ENCODE results near the gene NECTIN1.

Gene NECTIN1

DNA sequence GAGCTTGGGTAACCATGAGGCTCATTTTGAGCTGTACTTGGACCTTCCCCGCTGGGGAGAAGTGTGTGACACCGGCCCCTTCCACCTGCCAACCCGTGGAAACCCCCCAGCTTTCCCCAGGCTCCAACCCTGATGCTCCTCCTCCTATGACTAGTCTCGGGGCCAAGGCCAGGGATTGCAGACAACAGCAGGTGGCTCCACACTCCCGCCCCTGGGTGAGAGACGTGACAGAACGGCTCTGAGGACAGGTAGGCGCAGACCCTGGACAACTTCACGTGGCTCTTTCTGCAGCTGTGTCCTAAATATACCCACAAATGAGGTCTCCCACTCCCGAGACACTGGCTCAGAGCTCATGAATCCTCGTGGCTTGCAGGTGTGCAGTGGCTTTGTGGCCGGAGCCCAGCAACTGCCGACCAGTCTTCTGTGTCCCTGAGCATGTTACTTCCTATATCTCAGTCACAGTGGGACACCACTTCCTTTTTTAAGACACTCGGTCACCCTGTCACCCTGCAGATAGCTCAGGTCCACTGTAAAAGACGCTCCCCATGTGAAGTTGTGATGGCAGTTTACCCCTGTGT lies 55.2 kb downstream of the NECTIN1 start:
- Histone ChIP-seq H3K36me3 (ENCODE audit: control insufficient read depth, insufficient read depth, low read length) (no peaks in the 10 kb centered on the region), H3K27ac (ENCODE audit: insufficient read depth, low read length, poor library complexity, severe bottlenecking) (no peak overlapping the region), H3K9me3 (ENCODE audit: control insufficient read depth, low read length) (no peaks in the 10 kb centered on the region), H3K27me3 (replicated peaks; ENCODE audit: control insufficient read depth, insufficient read depth, low read length, poor library complexity, severe bottlenecking) (no peaks in the 10 kb centered on the region), H3K4me3 (ENCODE audit: insufficient read depth, low read depth, low read length, poor library complexity, severe bottlenecking) (no peak overlapping the region), H3K4me1 (ENCODE audit: control insufficient read depth, insufficient read depth, low read length, poor library complexity, severe bottlenecking) (no peaks in the 10 kb centered on the region)
- no peak for DNase-seq

DNA sequence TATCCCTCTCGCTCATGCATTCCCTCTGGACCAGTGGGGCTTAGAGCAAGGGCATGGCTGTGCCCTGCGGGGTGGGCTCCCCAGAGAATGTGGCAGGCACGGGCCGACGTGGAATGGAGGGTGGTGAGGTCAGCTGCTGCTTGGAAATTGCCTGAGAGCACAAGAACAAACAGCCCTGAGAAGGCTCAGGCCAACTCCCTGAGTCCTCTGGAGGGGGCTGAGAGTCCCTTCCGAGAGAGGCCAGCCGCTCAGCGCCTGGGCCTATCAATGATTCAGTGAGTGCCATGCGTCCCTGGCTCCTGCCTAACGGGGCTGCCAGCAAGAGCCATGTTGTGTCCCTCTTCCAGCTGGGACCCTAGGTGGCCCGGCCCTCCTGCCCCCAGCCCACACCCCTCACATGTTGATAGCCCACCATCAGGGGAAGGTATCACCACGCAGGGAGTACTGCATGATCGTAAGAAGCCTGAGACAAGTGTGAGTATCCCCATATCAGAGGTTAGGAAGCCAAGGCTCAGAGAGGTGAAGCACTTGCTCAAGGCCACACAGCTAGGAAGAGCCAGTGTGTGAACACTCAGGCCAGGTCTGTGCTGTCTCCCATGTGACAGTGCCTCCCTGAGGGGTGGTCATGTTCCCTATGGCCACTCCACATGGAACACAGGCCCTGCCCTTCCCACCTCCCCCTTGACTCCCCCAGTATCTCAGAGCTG lies 55.8 kb downstream of the NECTIN1 start:
- H3K4me3 ChIP-seq (ENCODE audit: insufficient read depth, low read depth, low read length, poor library complexity, severe bottlenecking), result no peak overlapping the region
- H3K27ac ChIP-seq (ENCODE audit: insufficient read depth, low read length, poor library complexity, severe bottlenecking), result no peak overlapping the region
- DNase-seq, result no peak
- H3K9me3 ChIP-seq (ENCODE audit: control insufficient read depth, low read length), result no peaks in the 10 kb centered on the region
- no peaks in the 10 kb centered on the region for H3K36me3 ChIP-seq (ENCODE audit: control insufficient read depth, insufficient read depth, low read length)
- no peaks in the 10 kb centered on the region for H3K4me1 ChIP-seq (ENCODE audit: control insufficient read depth, insufficient read depth, low read length, poor library complexity, severe bottlenecking)
- H3K27me3 ChIP-seq (replicated peaks; ENCODE audit: control insufficient read depth, insufficient read depth, low read length, poor library complexity, severe bottlenecking), result no peaks in the 10 kb centered on the region

DNA sequence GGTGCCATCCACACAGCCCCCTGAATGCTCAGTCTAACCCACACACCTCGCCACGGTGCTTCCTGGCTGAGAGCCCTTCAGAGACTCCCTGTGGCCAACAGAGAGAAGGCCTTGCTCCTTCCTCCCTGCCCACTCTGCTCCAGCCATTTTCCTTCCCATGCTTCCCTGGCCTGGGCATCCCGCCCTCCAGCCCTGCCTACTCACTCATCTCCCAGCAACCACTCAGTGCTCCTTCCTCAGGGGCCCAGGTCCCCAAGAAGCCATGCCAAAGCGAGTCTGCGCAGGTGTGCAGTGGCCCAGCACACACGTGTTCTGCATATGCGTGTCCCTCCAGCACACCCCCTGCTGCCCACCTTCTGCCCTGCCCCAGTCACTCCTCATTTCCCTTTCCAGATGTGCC lies 56.4 kb downstream of the NECTIN1 start:
- Histone ChIP-seq H3K27me3 (replicated peaks; ENCODE audit: control insufficient read depth, insufficient read depth, low read length, poor library complexity, severe bottlenecking) (no peaks in the 10 kb centered on the region), H3K36me3 (ENCODE audit: control insufficient read depth, insufficient read depth, low read length) (no peaks in the 10 kb centered on the region), H3K9me3 (ENCODE audit: control insufficient read depth, low read length) (no peaks in the 10 kb centered on the region), H3K4me3 (ENCODE audit: insufficient read depth, low read depth, low read length, poor library complexity, severe bottlenecking) (no peak overlapping the region), H3K4me1 (ENCODE audit: control insufficient read depth, insufficient read depth, low read length, poor library complexity, severe bottlenecking) (no peaks in the 10 kb centered on the region), H3K27ac (ENCODE audit: insufficient read depth, low read length, poor library complexity, severe bottlenecking) (no peak overlapping the region)
- DNase-seq, result no peak

DNA sequence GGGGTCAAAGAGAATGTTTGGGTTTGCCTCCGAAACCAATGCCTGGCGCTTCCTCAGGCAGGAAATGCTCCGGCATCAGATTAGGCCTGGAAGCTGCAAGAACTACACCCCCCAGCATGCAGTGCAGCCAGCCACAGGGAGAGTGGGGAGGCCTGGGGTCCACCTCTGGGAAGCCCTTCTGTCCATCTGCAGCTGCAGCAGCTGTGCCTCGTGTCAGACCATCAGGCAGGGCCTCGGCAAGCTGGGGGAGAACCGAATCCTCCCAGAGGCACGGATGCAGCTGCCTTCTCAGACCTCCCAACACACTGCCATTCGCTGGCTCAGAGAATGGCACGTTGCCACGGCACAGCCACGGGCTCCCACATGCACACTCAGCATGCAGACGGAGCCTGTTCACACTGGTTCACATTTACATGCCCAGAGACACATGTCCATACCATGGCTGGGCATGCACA lies 57.4 kb downstream of the NECTIN1 start:
- no peak for DNase-seq
- H3K4me3 ChIP-seq (ENCODE audit: insufficient read depth, low read depth, low read length, poor library complexity, severe bottlenecking), result no peak overlapping the region
- no peaks in the 10 kb centered on the region for H3K4me1 ChIP-seq (ENCODE audit: control insufficient read depth, insufficient read depth, low read length, poor library complexity, severe bottlenecking)
- no peaks in the 10 kb centered on the region for H3K36me3 ChIP-seq (ENCODE audit: control insufficient read depth, insufficient read depth, low read length)
- no peaks in the 10 kb centered on the region for H3K9me3 ChIP-seq (ENCODE audit: control insufficient read depth, low read length)
- no peak overlapping the region for H3K27ac ChIP-seq (ENCODE audit: insufficient read depth, low read length, poor library complexity, severe bottlenecking)
- H3K27me3 ChIP-seq (replicated peaks; ENCODE audit: control insufficient read depth, insufficient read depth, low read length, poor library complexity, severe bottlenecking), result no peaks in the 10 kb centered on the region

DNA sequence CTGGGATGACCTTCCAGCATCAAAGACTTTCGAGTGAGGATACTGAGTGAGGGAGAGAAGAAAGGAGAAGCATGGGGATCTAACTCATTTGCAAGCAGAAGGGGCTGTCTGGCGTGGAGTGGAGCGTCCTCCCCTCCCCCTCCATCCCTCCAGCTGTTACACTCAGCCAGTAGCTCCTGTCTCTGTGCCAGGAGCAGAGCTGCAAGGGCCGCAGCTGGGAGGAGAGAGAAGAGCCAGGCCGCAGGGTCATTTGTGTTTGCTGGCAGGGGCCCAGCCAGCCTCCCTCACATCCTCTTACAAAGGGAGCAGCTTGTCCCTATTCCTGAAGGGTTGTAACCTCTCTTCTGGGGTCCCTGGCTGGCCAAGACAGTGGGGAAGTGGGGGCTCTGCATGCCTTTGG lies 57.9 kb downstream of the NECTIN1 start:
- Histone ChIP-seq H3K27me3 (replicated peaks; ENCODE audit: control insufficient read depth, insufficient read depth, low read length, poor library complexity, severe bottlenecking) (no peaks in the 10 kb centered on the region), H3K36me3 (ENCODE audit: control insufficient read depth, insufficient read depth, low read length) (no peaks in the 10 kb centered on the region), H3K9me3 (ENCODE audit: control insufficient read depth, low read length) (no peaks in the 10 kb centered on the region), H3K27ac (ENCODE audit: insufficient read depth, low read length, poor library complexity, severe bottlenecking) (no peak overlapping the region), H3K4me1 (ENCODE audit: control insufficient read depth, insufficient read depth, low read length, poor library complexity, severe bottlenecking) (no peaks in the 10 kb centered on the region), H3K4me3 (ENCODE audit: insufficient read depth, low read depth, low read length, poor library complexity, severe bottlenecking) (no peak overlapping the region)
- DNase-seq, result no peak

DNA sequence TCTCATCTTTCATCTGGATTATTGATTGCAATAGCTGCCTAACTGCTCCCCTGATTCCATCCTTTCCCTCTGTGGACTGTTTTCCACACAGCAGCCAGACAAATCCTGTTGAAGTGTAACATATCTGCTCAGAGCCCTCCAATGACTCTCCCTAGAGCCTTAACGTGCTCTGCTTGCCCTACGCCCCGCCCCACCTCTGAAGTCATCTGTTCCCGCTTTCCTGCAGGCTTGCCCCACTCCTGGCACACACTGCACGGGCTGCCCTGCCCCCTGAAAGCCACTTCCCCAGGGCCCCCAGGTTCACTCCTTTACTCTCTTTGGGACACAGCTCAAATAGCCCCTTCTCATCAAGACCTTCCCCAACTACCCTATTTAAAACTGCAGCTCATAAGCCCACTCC lies 59.5 kb downstream of the NECTIN1 start:
- DNase-seq, result no peak
- H3K36me3 ChIP-seq (ENCODE audit: control insufficient read depth, insufficient read depth, low read length), result no peaks in the 10 kb centered on the region

DNA sequence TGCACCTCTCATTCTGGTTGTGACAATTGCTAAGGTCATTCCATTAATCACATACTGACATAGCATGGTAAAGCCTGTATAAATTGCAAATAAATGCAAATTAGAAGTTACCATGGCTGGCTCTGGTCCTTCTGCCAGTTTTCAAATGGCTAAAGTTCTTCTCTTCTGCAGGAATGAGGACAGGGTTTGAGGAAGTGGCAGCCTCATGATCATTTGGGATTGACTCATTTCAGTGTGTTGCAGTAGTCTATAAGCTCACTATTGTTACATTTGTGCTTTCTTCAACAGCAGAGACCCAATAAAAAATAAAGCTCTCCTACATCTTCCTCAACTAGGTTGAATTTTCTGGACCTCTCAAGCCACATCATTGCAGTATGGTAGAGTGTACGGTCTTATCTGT lies 60.3 kb downstream of the NECTIN1 start:
- no peak for DNase-seq
- no peaks in the 10 kb centered on the region for H3K27me3 ChIP-seq (replicated peaks; ENCODE audit: control insufficient read depth, insufficient read depth, low read length, poor library complexity, severe bottlenecking)
- H3K4me1 ChIP-seq (ENCODE audit: control insufficient read depth, insufficient read depth, low read length, poor library complexity, severe bottlenecking), result no peaks in the 10 kb centered on the region
- no peaks in the 10 kb centered on the region for H3K36me3 ChIP-seq (ENCODE audit: control insufficient read depth, insufficient read depth, low read length)
- no peak overlapping the region for H3K27ac ChIP-seq (ENCODE audit: insufficient read depth, low read length, poor library complexity, severe bottlenecking)
- H3K9me3 ChIP-seq (ENCODE audit: control insufficient read depth, low read length), result no peaks in the 10 kb centered on the region
- H3K4me3 ChIP-seq (ENCODE audit: insufficient read depth, low read depth, low read length, poor library complexity, severe bottlenecking), result no peak overlapping the region

More for the DNA sequence above, 59.5 kb downstream of the NECTIN1 start:
- Histone ChIP-seq H3K9me3 (ENCODE audit: control insufficient read depth, low read length) (no peaks in the 10 kb centered on the region), H3K4me3 (ENCODE audit: insufficient read depth, low read depth, low read length, poor library complexity, severe bottlenecking) (no peak overlapping the region), H3K4me1 (ENCODE audit: control insufficient read depth, insufficient read depth, low read length, poor library complexity, severe bottlenecking) (no peaks in the 10 kb centered on the region), H3K27ac (ENCODE audit: insufficient read depth, low read length, poor library complexity, severe bottlenecking) (no peak overlapping the region), H3K27me3 (replicated peaks; ENCODE audit: control insufficient read depth, insufficient read depth, low read length, poor library complexity, severe bottlenecking) (no peaks in the 10 kb centered on the region)

DNA sequence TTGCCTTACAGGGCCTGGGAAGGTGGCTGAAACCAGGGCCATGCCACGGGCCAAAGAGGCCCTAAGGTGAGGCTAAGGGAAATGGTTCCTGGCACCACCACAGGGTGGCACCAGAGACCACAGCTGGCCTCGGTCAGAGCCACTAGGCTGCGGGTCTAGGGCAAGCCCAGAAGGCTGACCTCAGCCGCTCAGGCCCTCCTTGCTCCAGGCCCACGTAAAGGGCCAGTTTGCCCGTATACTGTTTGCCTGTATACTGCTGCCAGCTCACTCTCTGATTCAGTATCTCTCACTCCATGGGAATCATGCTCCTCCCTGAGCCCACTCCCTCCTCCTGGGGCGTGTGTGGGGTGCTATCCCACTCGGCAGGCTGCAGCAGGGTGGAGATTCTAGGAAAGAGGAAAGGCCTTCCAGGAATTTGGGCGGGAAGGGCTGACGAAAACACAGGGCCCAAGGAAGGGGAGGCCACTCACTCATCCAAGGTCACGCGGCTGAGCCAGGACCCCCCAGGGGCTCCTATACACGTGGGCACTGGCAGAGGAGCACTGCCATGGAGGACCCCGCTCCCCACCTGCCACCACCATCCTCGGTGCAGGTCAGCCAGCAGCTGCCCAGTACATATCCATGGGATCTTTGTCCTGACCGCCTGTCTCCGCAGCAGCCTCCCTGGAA lies 62.4 kb downstream of the NECTIN1 start:
- Histone ChIP-seq H3K4me1 (ENCODE audit: control insufficient read depth, insufficient read depth, low read length, poor library complexity, severe bottlenecking) (no peaks in the 10 kb centered on the region), H3K9me3 (ENCODE audit: control insufficient read depth, low read length) (no peaks in the 10 kb centered on the region), H3K4me3 (ENCODE audit: insufficient read depth, low read depth, low read length, poor library complexity, severe bottlenecking) (no peak overlapping the region), H3K27ac (ENCODE audit: insufficient read depth, low read length, poor library complexity, severe bottlenecking) (no peak overlapping the region), H3K27me3 (replicated peaks; ENCODE audit: control insufficient read depth, insufficient read depth, low read length, poor library complexity, severe bottlenecking) (no peaks in the 10 kb centered on the region), H3K36me3 (ENCODE audit: control insufficient read depth, insufficient read depth, low read length) (no peaks in the 10 kb centered on the region)
- DNase-seq, result peak; percentile 17 to 38 (median 18)

DNA sequence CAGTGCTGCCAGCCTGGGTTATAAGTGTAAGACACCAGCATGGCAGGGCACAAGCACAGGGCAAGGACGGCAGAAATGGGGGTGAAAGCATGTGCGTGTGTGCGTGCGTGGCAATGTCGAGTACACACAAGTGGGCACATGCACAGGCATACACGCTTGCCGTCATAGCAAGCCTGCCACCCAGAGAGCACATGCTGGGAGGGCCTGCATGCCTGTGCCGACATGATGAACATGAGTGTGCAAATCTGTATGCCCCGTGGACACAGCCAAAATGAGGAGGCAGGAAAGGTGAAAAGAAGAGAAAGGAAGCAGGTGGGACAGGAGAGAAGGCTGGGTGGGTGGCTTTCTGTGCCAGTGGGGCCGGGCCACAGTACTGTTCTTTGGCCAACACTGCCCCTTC lies 62.9 kb downstream of the NECTIN1 start:
- no peaks in the 10 kb centered on the region for H3K9me3 ChIP-seq (ENCODE audit: control insufficient read depth, low read length)
- H3K27ac ChIP-seq (ENCODE audit: insufficient read depth, low read length, poor library complexity, severe bottlenecking), result no peak overlapping the region
- DNase-seq, result no peak
- H3K36me3 ChIP-seq (ENCODE audit: control insufficient read depth, insufficient read depth, low read length), result no peaks in the 10 kb centered on the region
- H3K4me3 ChIP-seq (ENCODE audit: insufficient read depth, low read depth, low read length, poor library complexity, severe bottlenecking), result no peak overlapping the region
- no peaks in the 10 kb centered on the region for H3K27me3 ChIP-seq (replicated peaks; ENCODE audit: control insufficient read depth, insufficient read depth, low read length, poor library complexity, severe bottlenecking)
- no peaks in the 10 kb centered on the region for H3K4me1 ChIP-seq (ENCODE audit: control insufficient read depth, insufficient read depth, low read length, poor library complexity, severe bottlenecking)

DNA sequence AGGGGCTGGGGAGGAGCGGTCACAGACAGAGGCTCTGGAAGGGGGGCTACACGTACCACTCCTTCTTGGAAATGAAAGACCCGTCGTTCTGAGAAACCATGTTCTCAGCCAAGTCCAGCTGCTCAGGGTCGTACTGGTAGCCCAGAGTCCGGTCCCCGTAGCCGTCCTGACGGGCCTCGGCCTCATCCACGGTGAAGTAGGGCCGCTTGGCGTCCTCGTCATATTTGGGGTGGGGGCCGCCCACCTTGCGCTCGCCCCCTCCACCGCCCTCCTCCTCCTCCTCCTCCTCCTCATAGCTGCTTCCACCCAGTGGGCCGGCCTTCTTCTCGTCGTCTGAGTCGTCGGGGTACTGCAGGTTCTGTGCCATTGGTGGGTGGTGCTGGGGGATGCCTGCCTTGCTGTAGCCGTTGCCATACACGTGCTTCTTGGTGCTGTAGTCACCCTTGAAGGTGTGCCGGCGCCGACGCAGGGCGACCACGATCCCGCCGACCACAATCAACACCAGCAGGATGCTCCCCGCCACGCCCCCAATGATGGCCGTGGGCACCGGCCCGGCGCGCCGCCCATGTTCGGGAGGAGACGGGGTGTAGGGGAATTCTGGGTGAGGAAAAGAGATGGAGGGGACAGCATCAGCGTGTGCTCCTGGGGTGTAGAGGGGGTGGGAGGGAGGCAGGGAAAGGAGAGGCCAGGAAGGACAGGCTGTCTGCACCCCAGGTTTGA lies 64.1 kb downstream of the NECTIN1 start:
- Histone ChIP-seq H3K36me3 (ENCODE audit: control insufficient read depth, insufficient read depth, low read length) (no peaks in the 10 kb centered on the region), H3K4me1 (ENCODE audit: control insufficient read depth, insufficient read depth, low read length, poor library complexity, severe bottlenecking) (no peaks in the 10 kb centered on the region), H3K4me3 (ENCODE audit: insufficient read depth, low read depth, low read length, poor library complexity, severe bottlenecking) (no peak overlapping the region), H3K27me3 (replicated peaks; ENCODE audit: control insufficient read depth, insufficient read depth, low read length, poor library complexity, severe bottlenecking) (no peaks in the 10 kb centered on the region), H3K9me3 (ENCODE audit: control insufficient read depth, low read length) (no peaks in the 10 kb centered on the region), H3K27ac (ENCODE audit: insufficient read depth, low read length, poor library complexity, severe bottlenecking) (no peak overlapping the region)
- DNase-seq, result no peak
